ENCODE measurements around the gene ZNF787.
"Not testable (repeated sequence)": the region's sequence is repeated elsewhere in the genome, so short reads cannot be mapped to it uniquely, and the experiment has no call there.

ZNF787 gene

DNA sequence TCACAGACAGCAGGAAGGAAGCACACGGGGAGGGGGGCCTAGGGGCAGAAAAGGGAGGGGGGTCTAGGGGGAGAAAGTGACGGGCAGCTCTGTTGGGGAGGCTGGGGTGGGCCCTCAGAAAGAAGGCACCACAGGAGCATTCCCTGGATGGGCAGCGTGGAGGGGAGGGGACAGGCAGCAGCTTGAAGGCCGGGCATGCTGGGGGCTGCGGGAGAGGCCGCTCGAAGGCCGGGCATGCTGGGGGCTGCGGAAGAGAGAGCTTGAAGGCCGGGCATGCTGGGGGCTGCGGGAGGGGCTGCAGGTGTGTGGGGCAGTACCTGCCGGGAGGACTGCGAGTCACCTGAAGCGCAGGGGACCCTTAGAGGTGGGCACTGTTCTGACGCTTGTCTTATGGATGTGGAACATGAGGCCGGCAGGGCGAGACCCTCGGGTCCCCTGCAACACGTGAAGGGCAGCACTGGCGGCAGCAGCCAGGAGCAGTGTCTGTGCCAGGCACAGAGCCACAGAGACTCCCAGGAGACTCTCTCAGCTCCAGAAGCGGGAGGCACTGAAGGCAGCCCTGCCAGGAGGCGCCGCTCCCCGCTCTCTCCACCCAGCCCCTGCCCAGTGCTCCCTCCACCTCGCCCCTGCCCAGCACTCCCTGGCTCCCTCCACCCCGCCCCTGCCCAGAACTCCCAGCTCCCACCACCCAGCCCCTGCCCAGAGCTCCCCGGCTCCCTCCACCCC is 13.3 kb downstream of the ZNF787 start:
- peaks cover 88% of the 10 kb centered on the region for H3K79me2 ChIP-seq (ENCODE audit: insufficient read depth, low read length)
- TF ChIP-seq, protein P1, sequence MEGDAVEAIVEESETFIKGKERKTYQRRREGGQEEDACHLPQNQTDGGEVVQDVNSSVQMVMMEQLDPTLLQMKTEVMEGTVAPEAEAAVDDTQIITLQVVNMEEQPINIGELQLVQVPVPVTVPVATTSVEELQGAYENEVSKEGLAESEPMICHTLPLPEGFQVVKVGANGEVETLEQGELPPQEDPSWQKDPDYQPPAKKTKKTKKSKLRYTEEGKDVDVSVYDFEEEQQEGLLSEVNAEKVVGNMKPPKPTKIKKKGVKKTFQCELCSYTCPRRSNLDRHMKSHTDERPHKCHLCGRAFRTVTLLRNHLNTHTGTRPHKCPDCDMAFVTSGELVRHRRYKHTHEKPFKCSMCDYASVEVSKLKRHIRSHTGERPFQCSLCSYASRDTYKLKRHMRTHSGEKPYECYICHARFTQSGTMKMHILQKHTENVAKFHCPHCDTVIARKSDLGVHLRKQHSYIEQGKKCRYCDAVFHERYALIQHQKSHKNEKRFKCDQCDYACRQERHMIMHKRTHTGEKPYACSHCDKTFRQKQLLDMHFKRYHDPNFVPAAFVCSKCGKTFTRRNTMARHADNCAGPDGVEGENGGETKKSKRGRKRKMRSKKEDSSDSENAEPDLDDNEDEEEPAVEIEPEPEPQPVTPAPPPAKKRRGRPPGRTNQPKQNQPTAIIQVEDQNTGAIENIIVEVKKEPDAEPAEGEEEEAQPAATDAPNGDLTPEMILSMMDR (IDR thresholded peaks at IDR 0.05; ENCODE audit: insufficient read depth, low read length, poor library complexity, severe bottlenecking) = no peak
- TF ChIP-seq EZH2phosphoT487 (conservative IDR thresholded peaks at IDR 0.05; ENCODE audit: low read length) = no peak
- no peaks in the 10 kb centered on the region for H3K27me3 ChIP-seq (ENCODE audit: low read length)
- H3K4me3 ChIP-seq (ENCODE audit: insufficient read depth, low read length, poor library complexity, severe bottlenecking) = no peak overlapping the region
- H3K9me2 ChIP-seq (replicated peaks; ENCODE audit: insufficient read depth, low read length) = no peaks in the 10 kb centered on the region
- H2AFZ ChIP-seq (ENCODE audit: low read depth, low read length, severe bottlenecking) = no peak overlapping the region
- H3K4me2 ChIP-seq (ENCODE audit: low read depth, low read length, poor library complexity, severe bottlenecking) = no peak overlapping the region
- H3K27ac ChIP-seq (ENCODE audit: low read depth, low read length) = no peak overlapping the region
- peaks cover 6% of the 10 kb centered on the region; the same call in 1 of the 2 replicates for H4K20me1 ChIP-seq (ENCODE audit: low read depth, low read length)
- H3K9ac ChIP-seq (ENCODE audit: low read length) = no peak overlapping the region
- H3F3A ChIP-seq (ENCODE audit: insufficient read depth) = no peaks in the 10 kb centered on the region
- no peaks in the 10 kb centered on the region for H3K9me3 ChIP-seq (ENCODE audit: insufficient read depth, low read length)
- H3K36me3 ChIP-seq (ENCODE audit: low read length) = no peaks in the 10 kb centered on the region

DNA sequence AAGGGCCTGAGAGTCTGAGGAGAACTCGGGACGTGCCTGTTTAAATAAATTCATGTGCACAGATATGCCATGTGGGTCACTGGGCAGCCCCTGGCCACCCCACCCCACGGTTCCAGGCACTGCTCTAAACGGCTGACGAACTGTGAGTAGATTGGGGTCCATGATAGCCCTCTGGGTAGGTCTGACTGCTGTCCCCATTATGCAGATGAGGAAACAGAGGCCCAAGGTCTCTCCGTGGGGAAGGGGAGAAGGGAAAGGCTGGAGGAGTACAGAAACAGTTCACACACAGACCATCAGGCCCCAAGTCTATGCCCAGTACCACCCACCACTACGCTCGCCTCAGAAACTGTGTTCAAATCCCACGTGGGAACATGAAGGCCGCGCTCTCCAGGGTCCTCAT is 14.1 kb downstream of the ZNF787 start:
- H3K4me3 ChIP-seq (ENCODE audit: insufficient read depth, low read length, poor library complexity, severe bottlenecking) = no peak overlapping the region
- no peak overlapping the region for H3K4me2 ChIP-seq (ENCODE audit: low read depth, low read length, poor library complexity, severe bottlenecking)
- TF ChIP-seq, protein P1 (IDR thresholded peaks at IDR 0.05; ENCODE audit: insufficient read depth, low read length, poor library complexity, severe bottlenecking) = no peak
- TF ChIP-seq EZH2phosphoT487 (conservative IDR thresholded peaks at IDR 0.05; ENCODE audit: low read length) = no peak
- H3K9me2 ChIP-seq (replicated peaks; ENCODE audit: insufficient read depth, low read length) = no peaks in the 10 kb centered on the region
- H3K27ac ChIP-seq (ENCODE audit: low read depth, low read length) = no peak overlapping the region
- H3K9ac ChIP-seq (ENCODE audit: low read length) = no peak overlapping the region
- no peaks in the 10 kb centered on the region for H3K36me3 ChIP-seq (ENCODE audit: low read length)
- no peaks in the 10 kb centered on the region for H3K9me3 ChIP-seq (ENCODE audit: insufficient read depth, low read length)
- no peaks in the 10 kb centered on the region for H3K27me3 ChIP-seq (ENCODE audit: low read length)
- H3F3A ChIP-seq (ENCODE audit: insufficient read depth) = no peaks in the 10 kb centered on the region
- H2AFZ ChIP-seq (ENCODE audit: low read depth, low read length, severe bottlenecking) = no peak overlapping the region
- peaks cover 6% of the 10 kb centered on the region; the same call in 1 of the 2 replicates for H4K20me1 ChIP-seq (ENCODE audit: low read depth, low read length)
- H3K79me2 ChIP-seq (ENCODE audit: insufficient read depth, low read length) = peaks cover 90% of the 10 kb centered on the region

DNA sequence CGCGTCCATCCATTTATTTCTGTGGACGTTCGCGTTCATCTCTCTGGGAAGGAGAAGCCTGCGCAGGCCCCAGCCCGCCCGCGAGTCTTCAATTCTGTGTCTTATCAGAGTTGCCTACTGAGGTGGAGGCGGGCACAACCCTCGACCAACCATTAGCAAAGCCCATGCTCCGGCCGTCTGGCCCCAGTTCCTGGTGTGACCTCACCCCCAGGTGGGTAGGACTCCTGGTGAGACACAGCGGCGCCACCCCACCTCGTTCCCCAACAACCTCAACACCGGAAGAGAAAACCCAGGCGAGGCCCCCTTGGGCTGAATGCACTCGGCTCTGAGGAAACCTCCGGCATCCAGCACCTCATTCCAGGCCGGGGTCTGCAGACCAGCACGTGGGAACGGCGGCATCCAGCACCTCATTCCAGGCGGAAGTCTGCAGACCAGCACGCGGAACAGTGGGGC is 14.7 kb downstream of the ZNF787 start:
- Histone ChIP-seq H3K79me2 (ENCODE audit: insufficient read depth, low read length) (peaks cover 88% of the 10 kb centered on the region), H3F3A (ENCODE audit: insufficient read depth) (no peaks in the 10 kb centered on the region), H3K9ac (ENCODE audit: low read length) (no peak overlapping the region), H3K9me2 (replicated peaks; ENCODE audit: insufficient read depth, low read length) (no peaks in the 10 kb centered on the region), H3K4me2 (ENCODE audit: low read depth, low read length, poor library complexity, severe bottlenecking) (no peak overlapping the region), H3K27me3 (ENCODE audit: low read length) (no peaks in the 10 kb centered on the region), H3K4me3 (ENCODE audit: insufficient read depth, low read length, poor library complexity, severe bottlenecking) (no peak overlapping the region), H3K9me3 (ENCODE audit: insufficient read depth, low read length) (no peaks in the 10 kb centered on the region), H2AFZ (ENCODE audit: low read depth, low read length, severe bottlenecking) (no peak overlapping the region), H4K20me1 (ENCODE audit: low read depth, low read length) (peaks cover 6% of the 10 kb centered on the region; the same call in 1 of the 2 replicates), H3K27ac (ENCODE audit: low read depth, low read length) (no peak overlapping the region), H3K36me3 (ENCODE audit: low read length) (no peaks in the 10 kb centered on the region)
- TF ChIP-seq, protein P1 (IDR thresholded peaks at IDR 0.05; ENCODE audit: insufficient read depth, low read length, poor library complexity, severe bottlenecking) = no peak
- TF ChIP-seq EZH2phosphoT487 (conservative IDR thresholded peaks at IDR 0.05; ENCODE audit: low read length) = no peak

DNA sequence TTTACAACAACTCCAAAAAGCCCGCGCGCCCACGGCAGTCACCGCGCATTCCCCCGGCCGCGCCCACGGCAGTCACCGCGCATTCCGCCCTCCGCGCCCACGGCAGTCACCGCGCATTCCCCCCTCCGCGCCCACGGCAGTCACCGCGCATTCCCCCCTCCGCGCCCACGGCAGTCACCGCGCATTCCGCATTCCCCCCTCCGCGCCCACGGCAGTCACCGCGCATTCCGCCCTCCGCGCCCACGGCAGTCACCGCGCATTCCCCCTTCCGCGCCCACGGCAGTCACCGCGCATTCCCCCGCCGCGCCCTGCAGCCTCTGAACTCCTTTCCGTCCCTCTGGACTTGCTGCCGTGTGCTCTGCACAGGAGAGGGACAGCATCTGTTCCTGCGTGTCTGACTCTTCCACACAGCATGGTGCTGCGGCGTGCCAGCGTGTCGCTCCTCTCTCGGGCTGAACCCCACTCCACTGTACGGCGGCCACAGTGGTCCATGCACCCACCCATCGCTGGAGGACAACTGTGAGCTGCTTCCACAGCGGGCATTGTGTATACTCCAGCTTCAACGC is 15.2 kb downstream of the ZNF787 start:
- not testable (repeated sequence) for H2AFZ ChIP-seq (ENCODE audit: low read depth, low read length, severe bottlenecking); H3F3A ChIP-seq (ENCODE audit: insufficient read depth); H3K9ac ChIP-seq (ENCODE audit: low read length); H3K4me2 ChIP-seq (ENCODE audit: low read depth, low read length, poor library complexity, severe bottlenecking); H3K4me3 ChIP-seq (ENCODE audit: insufficient read depth, low read length, poor library complexity, severe bottlenecking); H3K27ac ChIP-seq (ENCODE audit: low read depth, low read length); H3K9me3 ChIP-seq (ENCODE audit: insufficient read depth, low read length); H3K9me2 ChIP-seq (replicated peaks; ENCODE audit: insufficient read depth, low read length); H3K36me3 ChIP-seq (ENCODE audit: low read length); H4K20me1 ChIP-seq (ENCODE audit: low read depth, low read length); H3K27me3 ChIP-seq (ENCODE audit: low read length)
- H3K79me2 ChIP-seq (ENCODE audit: insufficient read depth, low read length) = peaks cover 84% of the 10 kb centered on the region
